SK-N-SH (cell line): Measurements from ENCODE around the gene TIAM1. TPM values are rescaled to one million over a fixed set of nuclear protein-coding genes. Genes with fewer than 3 reads are reported as not detected.

Experiments used
- CTCF ChIA-PET: fragments of 300-600, 350-600 bp; formaldehyde crosslinking; extraction: SDS; loops from one replicate; lab custom pipeline; 2021; lab: Yijun Ruan, JAX
- POLR2A ChIA-PET: fragments of 350-600 bp; sonication (Branson Sonifier 250); formaldehyde crosslinking; extraction: SDS; loops from one replicate; lab custom pipeline; 2020; ENCODE audit warnings: antibody characterized with exemption, inconsistent platforms; lab: Yijun Ruan, JAX
- DNase-seq: peaks from one replicate; pipeline ENCODE4 v3.0.0; 2012
- H2AFZ ChIP-seq: fragments of 200-600 bp; sonication (generic); 2 replicates; pipeline ENCODE4 v1.8.1; 2016; ENCODE audit warnings: antibody characterized with exemption, mild to moderate bottlenecking, low read depth
- H3F3A ChIP-seq: fragments of 200-600 bp; sonication (generic); replicated peaks from 2 replicates; pipeline ENCODE3; 2016; ENCODE audit warnings: antibody characterized with exemption, mild to moderate bottlenecking; ENCODE audit not compliant: insufficient read depth
- H3K27ac ChIP-seq, 2 experiments: fragments of 200-500 bp in 1 of 2; fragments of 200-600 bp in 1 of 2; sonication (Bioruptor generic) in 1 of 2; sonication (generic), shearing (Covaris generic) in 1 of 2; 2 replicates each; pipeline versions ENCODE4 v1.5.1 to v1.6.1; 2014 to 2016; ENCODE audit warnings: low read depth in 2 of 2, inconsistent platforms in 1 of 2, low read length in 1 of 2, mild to moderate bottlenecking in 1 of 2, mixed read lengths in 1 of 2
- H3K27me3 ChIP-seq: fragments of 200-600 bp; sonication (generic), shearing (Covaris generic); 2 replicates; pipeline ENCODE4 v1.6.1; 2016; ENCODE audit warnings: mixed run types; ENCODE audit not compliant: insufficient read depth
- H3K36me3 ChIP-seq, 2 experiments: fragments of 200-500 bp in 1 of 2; fragments of 200-600 bp in 1 of 2; sonication (Bioruptor generic) in 1 of 2; sonication (generic) in 1 of 2; replicated peaks in 1 of 2; 2 replicates each; pipeline versions ENCODE3 to v1.5.1; 2014 to 2016; ENCODE audit warnings: low read length in 1 of 2, mild to moderate bottlenecking in 1 of 2; ENCODE audit not compliant: insufficient read depth in 2 of 2, control insufficient read depth in 1 of 2
- H3K4me1 ChIP-seq, 2 experiments: fragments of 200-500 bp in 1 of 2; fragments of 200-600 bp in 1 of 2; sonication (Bioruptor generic) in 1 of 2; sonication (generic), shearing (Covaris generic) in 1 of 2; 2 replicates each; pipeline versions ENCODE4 v1.5.1 to v1.6.1; 2014 to 2016; ENCODE audit warnings: low read depth in 1 of 2, low read length in 1 of 2, mixed run types in 1 of 2; ENCODE audit not compliant: insufficient read depth in 2 of 2, control insufficient read depth in 1 of 2
- H3K4me2 ChIP-seq: fragments of 200-600 bp; sonication (generic), shearing (Covaris generic); 2 replicates; pipeline ENCODE4 v1.6.1; 2017; ENCODE audit warnings: mixed run types
- H3K4me3 ChIP-seq, 2 experiments: fragments of 200-500 bp in 1 of 2; fragments of 200-600 bp in 1 of 2; sonication (Bioruptor generic) in 1 of 2; sonication (generic), shearing (Covaris generic) in 1 of 2; 2 replicates each; pipeline versions ENCODE4 v1.5.1 to v1.8.1; 2014 to 2016; ENCODE audit warnings: low read depth in 2 of 2, inconsistent platforms in 1 of 2, low read length in 1 of 2, mild to moderate bottlenecking in 1 of 2, mixed read lengths in 1 of 2, moderate library complexity in 1 of 2
- H3K79me2 ChIP-seq: fragments of 200-600 bp; sonication (generic); 2 replicates; pipeline ENCODE4 v1.8.1; 2017; ENCODE audit warnings: mild to moderate bottlenecking; ENCODE audit not compliant: insufficient read depth
- H3K9ac ChIP-seq: fragments of 200-600 bp; sonication (generic); 2 replicates; pipeline ENCODE4 v1.6.1; 2017; ENCODE audit warnings: mixed run types
- H3K9me2 ChIP-seq: fragments of 200-600 bp; sonication (generic); 2 replicates; pipeline ENCODE4 v1.6.1; 2017; ENCODE audit warnings: mixed run types
- H3K9me3 ChIP-seq: fragments of 200-600 bp; sonication (generic); 2 replicates; pipeline ENCODE4 v1.6.1; 2017; ENCODE audit warnings: mixed run types, mild to moderate bottlenecking, moderate library complexity
- H4K20me1 ChIP-seq: fragments of 200-600 bp; sonication (generic); 2 replicates; pipeline ENCODE4 v1.6.1; 2017; ENCODE audit warnings: mild to moderate bottlenecking, mixed run types; ENCODE audit not compliant: insufficient read depth
- CTCF ChIP-seq: fragments of 200-600 bp; sonication (generic); IDR thresholded peaks from 2 replicates; pipeline ENCODE4 v1.6.1; 2017; ENCODE audit warnings: antibody characterized with exemption, mild to moderate bottlenecking, moderate library complexity
- ELF1 ChIP-seq: IDR thresholded peaks from 2 replicates; pipeline ENCODE4 v1.4.0; 2012
- FOXJ3 ChIP-seq: sonication (generic); formaldehyde crosslinking; IDR thresholded peaks from 2 replicates; pipeline ENCODE4 v1.5.1; 2020; ENCODE audit warnings: mild to moderate bottlenecking, missing genetic modification reagents
- GABPA ChIP-seq: IDR thresholded peaks from 2 replicates; pipeline ENCODE4 v1.4.0; 2012; ENCODE audit warnings: low read depth, mild to moderate bottlenecking
- GATA2 ChIP-seq: sonication (generic); formaldehyde crosslinking; IDR thresholded peaks from 2 replicates; pipeline ENCODE4 v1.5.0; 2020; ENCODE audit warnings: mild to moderate bottlenecking, missing genetic modification reagents
- MAX ChIP-seq: IDR thresholded peaks from 2 replicates; pipeline ENCODE4 v1.4.0; 2012; ENCODE audit warnings: low read depth
- MEF2A ChIP-seq: IDR thresholded peaks from 2 replicates; pipeline ENCODE4 v1.4.0; 2012; ENCODE audit warnings: low read depth, borderline replicate concordance
- NRF1 ChIP-seq: IDR thresholded peaks from 2 replicates; pipeline ENCODE4 v1.6.1; 2012; ENCODE audit warnings: low read depth, mild to moderate bottlenecking, low read length
- RAD21 ChIP-seq: IDR thresholded peaks from 2 replicates; pipeline ENCODE4 v1.6.1; 2012; ENCODE audit warnings: mild to moderate bottlenecking, low read length
- REST ChIP-seq: IDR thresholded peaks from 2 replicates; pipeline ENCODE4 v1.6.1; 2012; ENCODE audit warnings: mild to moderate bottlenecking, low read depth, low read length, moderate library complexity
- RXRA ChIP-seq: IDR thresholded peaks from 2 replicates; pipeline ENCODE4 v1.4.0; 2012; ENCODE audit warnings: low read depth, mild to moderate bottlenecking, borderline replicate concordance
- TAF1 ChIP-seq: IDR thresholded peaks from 2 replicates; pipeline ENCODE4 v1.6.1; 2012; ENCODE audit warnings: low read depth, mild to moderate bottlenecking, low read length, moderate library complexity, borderline replicate concordance
- TEAD4 ChIP-seq: IDR thresholded peaks from 2 replicates; pipeline ENCODE4 v1.4.0; 2012; ENCODE audit warnings: mild to moderate bottlenecking, borderline replicate concordance; ENCODE audit not compliant: insufficient read depth
- USF1 ChIP-seq: IDR thresholded peaks from 2 replicates; pipeline ENCODE4 v1.4.0; 2012; ENCODE audit warnings: low read depth, borderline replicate concordance
- YY1 ChIP-seq: IDR thresholded peaks from 2 replicates; pipeline ENCODE4 v1.4.0; 2012; ENCODE audit warnings: low read depth, mild to moderate bottlenecking
- WGBS: methylation state at CpG from one replicate; pipeline ENCODE4 v1.1.6; 2017; ENCODE audit warnings: low lambda C conversion rate; 5-methylcytosine and 5-hydroxymethylcytosine counted together
- polyA plus RNA-seq, 3 experiments: library from polyadenylated mRNA; depleted of rRNA; stranded (reverse); fragments of >200 nt; gene quantifications; 2 replicates each; pipeline ENCODE4 v1.2.3, GENCODE V29; 2012

Gene TIAM1
- polyA plus RNA-seq, 1 of the 3 experiments (the other 2 are of a cell fraction) = 1.7 TPM

DNA sequence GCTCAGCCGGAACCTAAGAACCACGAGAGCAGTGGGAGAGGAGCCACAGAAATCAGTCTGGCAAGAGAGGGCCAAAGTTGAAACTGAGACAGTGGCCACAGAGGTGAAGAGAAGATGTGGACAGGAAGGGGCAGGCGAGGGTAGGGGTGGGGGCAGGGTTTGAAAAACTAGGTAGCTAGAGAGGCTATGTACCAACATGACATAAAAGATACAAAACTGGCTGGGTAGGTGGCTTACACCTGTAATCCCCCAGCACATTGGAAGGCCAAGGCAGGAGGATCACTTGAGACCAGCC, 28.4 kb upstream of the TIAM1 start:
- no peak overlapping the region for H3K4me3 ChIP-seq
- TF ChIP-seq REST (no peak), GATA2 (CRISPR knock-in tag) (no peak), RXRA (no peak), TAF1 (no peak), CTCF (no peak), ELF1 (no peak), MEF2A (no peak), FOXJ3 (CRISPR knock-in tag) (no peak), NRF1 (no peak), RAD21 (no peak)
- no peak overlapping the region for H3K27ac ChIP-seq
- no peaks in the 10 kb centered on the region for H3K79me2 ChIP-seq
- H3K9ac ChIP-seq = no peak overlapping the region
- no peak for DNase-seq
- H3K4me2 ChIP-seq = no peak overlapping the region
- no peaks in the 10 kb centered on the region for H3K9me3 ChIP-seq
- H2AFZ ChIP-seq = no peak overlapping the region
- CTCF ChIA-PET = no interaction called here
- no peaks in the 10 kb centered on the region for H3K36me3 ChIP-seq
- H4K20me1 ChIP-seq = no peaks in the 10 kb centered on the region
- H3K9me2 ChIP-seq = no peaks in the 10 kb centered on the region
- no peaks in the 10 kb centered on the region for H3K4me1 ChIP-seq
- POLR2A ChIA-PET = no interaction called here
- H3K27me3 ChIP-seq = 0 out of 2 replicates have a peak, but pooled peaks cover 4% of the 10 kb centered on the region
- peaks cover 9% of the 10 kb centered on the region for H3F3A ChIP-seq
- WGBS = 72% methylated on average over 3 of the region's 3 CpGs

- Histone ChIP-seq H3K4me1 (no peaks in the 10 kb centered on the region), H3K4me2 (no peak overlapping the region), H2AFZ (no peak overlapping the region), H3K9me2 (no peaks in the 10 kb centered on the region), H3K36me3 (no peaks in the 10 kb centered on the region), H4K20me1 (no peaks in the 10 kb centered on the region), H3K27ac (no peak overlapping the region), H3K79me2 (no peaks in the 10 kb centered on the region), H3K9me3 (no peaks in the 10 kb centered on the region), H3K4me3 (no peak overlapping the region), H3K27me3 (0 out of 2 replicates have a peak, but pooled peaks cover 4% of the 10 kb centered on the region), H3K9ac (no peak overlapping the region), H3F3A (peaks cover 13% of the 10 kb centered on the region)
- POLR2A ChIA-PET = no interaction called here
- TF ChIP-seq GABPA (no peak), CTCF (no peak), TEAD4 (no peak), RAD21 (no peak), YY1 (no peak), MAX (no peak), USF1 (no peak)
- WGBS = 78% methylated on average over 6 of the region's 6 CpGs
- no peak for DNase-seq
- CTCF ChIA-PET = interaction anchor here (1.2 kb wide), 1 partner anchor 24 kb away, joined by 3 read pairs; no protein-coding TSS in a partner anchor
Observed at GRCh38 chr21:31371715-31372470, 27.8 kb upstream of the TIAM1 start.
